ENCODE data around the gene NEURL1.

- TF ChIP-seq POLR2AphosphoS5 (IDR thresholded peaks at IDR 0.05; ENCODE audit: insufficient read depth in 1 of 2, low read depth in 1 of 2) (no peak), POLR2A (IDR thresholded peaks at IDR 0.05) (no peak)
These were observed 136.1 kb downstream of the NEURL1 start for GRCh38 chr10:103629581-103629980.

Measured in vagina (tissue), 2 donors.